ENCODE data around the gene NT5C1A. TPM values are rescaled to one million over a fixed set of nuclear protein-coding genes. Genes with fewer than 3 reads are reported as not detected.

NT5C1A gene
- total RNA-seq, 4 donors from 2014 or later = 1.1 TPM; not detected in 3

DNA sequence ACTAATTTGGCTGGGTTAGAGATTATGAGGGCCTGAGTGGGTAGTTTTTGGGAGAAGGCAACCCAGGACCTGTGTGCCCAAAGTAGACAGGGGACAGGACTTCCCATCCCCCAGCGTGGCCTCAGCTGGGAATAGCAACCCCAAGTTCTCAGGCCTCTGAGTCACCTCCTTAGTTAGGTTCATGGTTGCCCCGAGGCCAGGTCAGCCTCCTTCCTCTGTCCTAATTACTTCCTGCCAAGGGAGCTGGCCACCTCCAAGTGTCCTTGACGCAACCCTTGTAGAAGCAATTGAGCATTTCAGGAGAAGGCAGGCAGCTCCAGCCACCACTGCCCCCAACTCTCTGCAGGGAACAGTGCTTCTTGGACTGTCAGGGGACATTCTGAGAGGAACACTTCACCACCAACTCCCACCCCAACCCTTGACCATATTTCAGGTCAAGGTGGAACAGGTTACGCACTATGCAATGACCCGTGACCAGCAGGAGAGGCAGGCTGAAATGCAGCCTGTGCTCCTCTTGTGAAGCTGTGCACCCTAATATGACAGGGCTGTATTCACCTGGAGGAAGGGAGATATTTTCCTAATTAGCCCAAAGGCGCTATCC is 5.1 kb upstream of the NT5C1A start:
- H3K27me3 ChIP-seq = peaks cover 26% of the 10 kb centered on the region
- TF ChIP-seq EP300 (IDR thresholded peaks at IDR 0.05) = no peak
- TF ChIP-seq, protein P1, sequence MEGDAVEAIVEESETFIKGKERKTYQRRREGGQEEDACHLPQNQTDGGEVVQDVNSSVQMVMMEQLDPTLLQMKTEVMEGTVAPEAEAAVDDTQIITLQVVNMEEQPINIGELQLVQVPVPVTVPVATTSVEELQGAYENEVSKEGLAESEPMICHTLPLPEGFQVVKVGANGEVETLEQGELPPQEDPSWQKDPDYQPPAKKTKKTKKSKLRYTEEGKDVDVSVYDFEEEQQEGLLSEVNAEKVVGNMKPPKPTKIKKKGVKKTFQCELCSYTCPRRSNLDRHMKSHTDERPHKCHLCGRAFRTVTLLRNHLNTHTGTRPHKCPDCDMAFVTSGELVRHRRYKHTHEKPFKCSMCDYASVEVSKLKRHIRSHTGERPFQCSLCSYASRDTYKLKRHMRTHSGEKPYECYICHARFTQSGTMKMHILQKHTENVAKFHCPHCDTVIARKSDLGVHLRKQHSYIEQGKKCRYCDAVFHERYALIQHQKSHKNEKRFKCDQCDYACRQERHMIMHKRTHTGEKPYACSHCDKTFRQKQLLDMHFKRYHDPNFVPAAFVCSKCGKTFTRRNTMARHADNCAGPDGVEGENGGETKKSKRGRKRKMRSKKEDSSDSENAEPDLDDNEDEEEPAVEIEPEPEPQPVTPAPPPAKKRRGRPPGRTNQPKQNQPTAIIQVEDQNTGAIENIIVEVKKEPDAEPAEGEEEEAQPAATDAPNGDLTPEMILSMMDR (IDR thresholded peaks at IDR 0.05) = no peak
- H3K4me3 ChIP-seq = no peak overlapping the region
- WGBS, 2 donors (ENCODE audit: low coverage in 1 of 2) = 60 to 95% methylated on average over 1 to 3 of the region's 6 CpGs
- no peak overlapping the region for H3K27ac ChIP-seq
- H3K36me3 ChIP-seq = no peaks in the 10 kb centered on the region
- H3K9me3 ChIP-seq = no peaks in the 10 kb centered on the region
- ATAC-seq = no peak
- peaks cover 0 to 8% (median 5%) of the 10 kb centered on the region in 3 donors for H3K4me1 ChIP-seq

DNA sequence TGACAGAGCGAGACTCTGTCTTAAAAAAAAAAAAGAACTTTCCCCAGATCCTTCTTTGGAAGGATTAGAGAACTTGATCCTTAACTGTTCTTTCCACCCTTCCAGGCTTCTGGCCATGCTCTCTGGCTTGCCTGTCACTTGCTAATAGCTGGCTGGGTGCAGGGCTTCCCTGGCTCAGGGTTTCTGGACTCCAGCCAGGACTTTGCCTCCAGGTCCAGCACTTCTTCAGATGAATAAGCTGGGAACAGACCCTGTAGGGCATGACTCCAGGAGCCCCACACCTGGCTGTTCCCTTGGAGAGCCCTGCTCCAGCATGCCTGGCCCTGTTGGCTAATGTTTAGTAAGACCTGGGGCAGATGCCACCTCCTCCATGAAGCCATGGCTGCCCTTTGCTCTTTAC is 3.3 kb upstream of the NT5C1A start:
- peaks cover 31% of the 10 kb centered on the region for H3K27me3 ChIP-seq
- ATAC-seq = no peak
- TF ChIP-seq POLR2AphosphoS5 (IDR thresholded peaks at IDR 0.05) (no peak), POLR2A (IDR thresholded peaks at IDR 0.05) (no peak)
- H3K27ac ChIP-seq = no peak overlapping the region
- WGBS, 2 donors (ENCODE audit: low coverage in 1 of 2) = 75% methylated on average over 1 of the region's 1 CpG; no CpG with 5 or more reads in 1 of the 2 donors
- H3K36me3 ChIP-seq = no peaks in the 10 kb centered on the region
- H3K4me3 ChIP-seq = no peak overlapping the region
- H3K4me1 ChIP-seq = peaks cover 0 to 23% (median 13%) of the 10 kb centered on the region in 3 donors
- H3K9me3 ChIP-seq = no peaks in the 10 kb centered on the region

DNA sequence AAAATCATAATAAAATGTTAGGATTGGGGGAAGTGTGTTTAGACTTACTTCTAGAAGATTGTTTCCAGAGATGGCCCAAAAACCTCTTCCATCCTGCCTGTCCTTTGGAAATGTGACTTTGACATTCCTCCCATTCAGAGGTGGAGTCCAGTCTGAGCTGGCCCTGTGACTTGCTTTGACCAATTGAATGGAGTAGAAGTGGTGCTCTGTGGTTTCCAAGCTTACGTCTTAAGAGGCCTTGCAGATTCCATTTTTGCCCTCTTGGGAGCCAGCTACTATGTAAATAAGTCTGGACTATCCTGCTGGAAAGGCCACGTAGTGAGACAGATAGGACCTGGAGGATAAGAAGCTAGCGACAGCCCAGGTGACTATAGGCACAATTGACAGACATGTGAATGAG is 1.3 kb upstream of the NT5C1A start:
- Histone ChIP-seq H3K27ac (no peak overlapping the region), H3K27me3 (peaks cover 44% of the 10 kb centered on the region), H3K4me3 (no peak overlapping the region), H3K4me1 (peaks cover 0 to 23% (median 13%) of the 10 kb centered on the region in 3 donors), H3K36me3 (no peaks in the 10 kb centered on the region), H3K9me3 (no peaks in the 10 kb centered on the region)
- TF ChIP-seq, protein P1 (IDR thresholded peaks at IDR 0.05) = no peak
- TF ChIP-seq POLR2AphosphoS5 (IDR thresholded peaks at IDR 0.05) (no peak), POLR2A (IDR thresholded peaks at IDR 0.05) (no peak)
- ATAC-seq = no peak
- WGBS, 2 donors (ENCODE audit: low coverage in 1 of 2) = 93% methylated on average over 2 of the region's 3 CpGs; no CpG with 5 or more reads in 1 of the 2 donors

DNA sequence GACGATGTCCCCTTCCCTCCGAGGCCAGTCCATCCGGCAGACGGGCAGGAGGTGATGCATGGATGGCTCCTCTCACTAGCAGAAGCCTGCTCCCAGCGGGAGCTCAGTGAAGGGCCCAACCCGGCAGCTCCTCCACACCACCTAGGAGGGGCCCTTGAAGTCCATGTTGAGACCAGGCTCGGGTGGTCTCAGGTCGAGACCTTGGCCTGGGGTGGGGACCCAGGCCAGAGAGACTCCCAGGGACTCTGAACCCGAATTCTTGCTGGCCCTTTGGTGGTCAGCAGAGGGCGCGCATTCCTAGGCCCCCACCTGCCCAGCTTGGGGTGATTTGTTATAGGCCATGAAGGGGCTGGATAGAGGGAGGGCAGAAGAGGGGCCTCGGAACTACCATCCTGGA is 642 bp upstream of the NT5C1A start:
- Histone ChIP-seq H3K36me3 (no peaks in the 10 kb centered on the region), H3K27ac (no peak overlapping the region), H3K4me3 (peak overlapping the region in 1 of 2 donors; percentile 57), H3K9me3 (no peaks in the 10 kb centered on the region), H3K27me3 (peaks cover 47% of the 10 kb centered on the region), H3K4me1 (peaks cover 0 to 23% (median 13%) of the 10 kb centered on the region in 3 donors)
- ATAC-seq = peak; percentile 19
- 19% methylated on average over 3 of the region's 12 CpGs; no CpG with 5 or more reads in 1 of the 2 donors for WGBS, 2 donors (ENCODE audit: low coverage in 1 of 2)
- TF ChIP-seq, protein P1 (IDR thresholded peaks at IDR 0.05) = peak in 1 of 4 experiments; percentile 35
- TF ChIP-seq POLR2A (IDR thresholded peaks at IDR 0.05) = no peak

DNA sequence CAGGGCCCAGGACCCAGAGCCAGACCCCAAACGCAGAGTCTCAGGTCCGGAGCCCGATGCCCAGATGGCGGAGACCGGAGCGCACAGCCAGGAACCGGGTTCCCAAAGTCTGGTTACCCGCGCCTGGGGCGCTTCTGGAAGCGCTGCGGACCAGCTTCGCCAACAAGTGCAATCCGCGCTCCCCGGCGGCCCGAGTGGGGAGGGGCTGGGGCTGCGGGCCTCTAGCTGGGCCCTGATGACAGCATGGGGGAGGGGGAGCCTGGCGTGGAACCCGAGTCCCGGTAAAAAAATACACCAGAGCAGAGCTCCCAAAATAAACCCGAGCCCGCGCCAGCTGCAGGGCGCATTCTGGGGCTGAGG is 494 bp downstream of the NT5C1A start:
- H3K27ac ChIP-seq = no peak overlapping the region
- peak; percentile 54 for ATAC-seq
- no peaks in the 10 kb centered on the region for H3K36me3 ChIP-seq
- peaks cover 0 to 23% (median 13%) of the 10 kb centered on the region in 3 donors for H3K4me1 ChIP-seq
- no peak for TF ChIP-seq EP300 (IDR thresholded peaks at IDR 0.05)
- TF ChIP-seq, protein P1 (IDR thresholded peaks at IDR 0.05) = no peak
- no peak for TF ChIP-seq POLR2AphosphoS5 (IDR thresholded peaks at IDR 0.05)
- TF ChIP-seq POLR2A (IDR thresholded peaks at IDR 0.05) = no peak
- H3K27me3 ChIP-seq = peaks cover 57% of the 10 kb centered on the region
- H3K9me3 ChIP-seq = no peaks in the 10 kb centered on the region
- 0% methylated on average over 11 of the region's 26 CpGs; no CpG with 5 or more reads in 1 of the 2 donors for WGBS, 2 donors (ENCODE audit: low coverage in 1 of 2)
- peak overlapping the region; percentile 28 to 57 for H3K4me3 ChIP-seq

Data from gastroesophageal sphincter (tissue), 4 donors.